K562 (cell line): Measurements from ENCODE around the gene PGPEP1. TPM values are rescaled to one million over a fixed set of nuclear protein-coding genes. Genes with fewer than 3 reads are reported as not detected.

Experiments used
- ARID2 ChIP-seq: fragments of 450-650 bp; IDR thresholded peaks from 2 replicates; pipeline ENCODE4 v1.6.1; 2017; ENCODE audit warnings: antibody characterized with exemption, mild to moderate bottlenecking
- HINFP ChIP-seq: fragments of 450-650 bp; conservative IDR thresholded peaks from 2 replicates; pipeline ENCODE4 v1.6.1; 2016; ENCODE audit warnings: missing genetic modification characterization, low read depth, mild to moderate bottlenecking, control low read depth, missing compliant biosample characterization
- TAF15 ChIP-seq: fragments of 200-400 bp; formaldehyde crosslinking; IDR thresholded peaks from 2 replicates; pipeline ENCODE4 v1.6.1; 2017; ENCODE audit warnings: mild to moderate bottlenecking, low read depth, low read length, moderate library complexity
- WHSC1 ChIP-seq: IDR thresholded peaks from one replicate; pipeline ENCODE4 v1.6.1; 2012; ENCODE audit warnings: low read length, control low read depth, inconsistent platforms
- polyA plus RNA-seq, 8 experiments: library from polyadenylated mRNA; depleted of rRNA in 4 of 8; stranded (reverse) in 5 of 8; unstranded in 3 of 8; fragments of >200 nt; fragmentation: Nextera tagmentation in 2 of 8; fragmentation: Illumina TruSeq in 1 of 8; extraction: Ambion mirVana in 2 of 8; extraction: Trizol in 1 of 8; gene quantifications; 2 replicates each; pipeline versions ENCODE4 v1.2.1 to v1.2.3, GENCODE V29; 2011 to 2014; ENCODE audit warnings: inconsistent platforms in 1 of 8, missing spikeins in 1 of 8
- total RNA-seq, 7 experiments: library from RNA; depleted of rRNA in 6 of 7; stranded (reverse); fragments of >200 nt in 6 of 7; fragmentation: Illumina TruSeq in 2 of 7; extraction: Trizol in 2 of 7; gene quantifications; 2 replicates each; pipeline versions ENCODE4 v1.2.1 to v1.2.3, GENCODE V29; 2011 to 2021; ENCODE audit warnings: low replicate concordance in 1 of 7
- TF ChIP-seq, protein P1 (sequence below), 2 experiments: fragments of 450-650 bp in 1 of 2; sonication (generic) in 1 of 2; formaldehyde crosslinking in 1 of 2; IDR thresholded peaks; 2 replicates each; pipeline versions ENCODE4 v1.7.1 to v1.9.0; 2016 to 2022; ENCODE audit warnings: inconsistent platforms in 1 of 2, mild to moderate bottlenecking in 1 of 2, missing genetic modification reagents in 1 of 2
- TF ChIP-seq, protein P2 (sequence below): fragments of 250-450 bp; sonication (Bioruptor Pico); IDR thresholded peaks from 2 replicates; pipeline ENCODE4 v1.8.0; 2022; ENCODE audit warnings: moderate library complexity, mild to moderate bottlenecking, inconsistent platforms
- TF ChIP-seq, protein P3 (sequence below), 2 experiments: fragments of 450-650 bp; IDR thresholded peaks; 2 replicates each; pipeline ENCODE4 v1.6.1; 2018; ENCODE audit warnings: mild to moderate bottlenecking in 2 of 2, low read depth in 1 of 2; ENCODE audit not compliant: partially characterized antibody in 2 of 2

Gene PGPEP1
- total and polyA plus RNA-seq, 9 of the 15 experiments (the other 6 are each of a cell fraction or from before 2014, with no cell fraction given), result 10.0 to 69.6 (median 33.5) TPM

DNA sequence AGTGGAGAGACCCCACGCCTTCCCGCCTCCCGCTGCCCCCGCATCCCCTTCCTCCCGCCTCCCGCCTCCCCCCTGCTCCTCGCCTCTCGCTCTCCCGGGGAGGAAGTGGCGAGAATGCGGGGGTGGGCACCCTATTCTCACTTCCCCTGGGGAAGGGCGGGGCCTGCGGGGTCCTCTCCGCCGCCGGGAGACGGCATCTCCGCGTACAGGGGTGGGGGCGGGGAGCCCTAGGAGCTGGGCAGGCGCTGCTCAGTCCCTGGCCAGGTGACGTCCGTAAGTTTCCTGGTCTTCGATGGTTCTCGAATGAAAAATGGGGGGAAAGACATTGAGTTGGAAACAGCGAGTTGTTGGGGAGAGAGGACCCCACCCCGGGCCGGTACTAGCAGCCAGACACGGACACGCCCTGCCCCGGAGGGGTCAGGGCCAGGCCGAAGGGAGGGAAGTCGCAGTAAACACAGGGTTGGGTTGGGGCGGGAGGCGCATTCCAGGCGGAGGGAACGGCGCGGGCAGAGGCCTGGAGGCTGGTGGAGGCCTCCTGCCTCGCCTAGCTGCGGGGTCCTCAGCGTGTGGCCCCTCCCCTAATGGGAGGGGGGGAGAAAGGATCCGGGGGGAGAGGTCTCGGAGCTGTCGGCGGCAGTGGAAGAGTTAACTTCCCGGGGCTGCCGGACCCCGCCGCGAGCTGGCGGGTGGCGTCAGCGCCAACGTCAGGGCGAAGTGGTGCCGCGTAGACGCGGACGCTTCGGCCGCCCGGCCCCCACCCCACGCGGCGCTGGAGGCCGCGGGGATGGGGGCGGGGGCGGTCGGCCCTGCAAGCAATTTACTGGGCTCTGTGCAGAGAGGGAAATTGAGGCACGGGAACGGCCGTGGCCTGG lies 48.6 kb upstream of the PGPEP1 start (continued):
- TF ChIP-seq, protein P1, sequence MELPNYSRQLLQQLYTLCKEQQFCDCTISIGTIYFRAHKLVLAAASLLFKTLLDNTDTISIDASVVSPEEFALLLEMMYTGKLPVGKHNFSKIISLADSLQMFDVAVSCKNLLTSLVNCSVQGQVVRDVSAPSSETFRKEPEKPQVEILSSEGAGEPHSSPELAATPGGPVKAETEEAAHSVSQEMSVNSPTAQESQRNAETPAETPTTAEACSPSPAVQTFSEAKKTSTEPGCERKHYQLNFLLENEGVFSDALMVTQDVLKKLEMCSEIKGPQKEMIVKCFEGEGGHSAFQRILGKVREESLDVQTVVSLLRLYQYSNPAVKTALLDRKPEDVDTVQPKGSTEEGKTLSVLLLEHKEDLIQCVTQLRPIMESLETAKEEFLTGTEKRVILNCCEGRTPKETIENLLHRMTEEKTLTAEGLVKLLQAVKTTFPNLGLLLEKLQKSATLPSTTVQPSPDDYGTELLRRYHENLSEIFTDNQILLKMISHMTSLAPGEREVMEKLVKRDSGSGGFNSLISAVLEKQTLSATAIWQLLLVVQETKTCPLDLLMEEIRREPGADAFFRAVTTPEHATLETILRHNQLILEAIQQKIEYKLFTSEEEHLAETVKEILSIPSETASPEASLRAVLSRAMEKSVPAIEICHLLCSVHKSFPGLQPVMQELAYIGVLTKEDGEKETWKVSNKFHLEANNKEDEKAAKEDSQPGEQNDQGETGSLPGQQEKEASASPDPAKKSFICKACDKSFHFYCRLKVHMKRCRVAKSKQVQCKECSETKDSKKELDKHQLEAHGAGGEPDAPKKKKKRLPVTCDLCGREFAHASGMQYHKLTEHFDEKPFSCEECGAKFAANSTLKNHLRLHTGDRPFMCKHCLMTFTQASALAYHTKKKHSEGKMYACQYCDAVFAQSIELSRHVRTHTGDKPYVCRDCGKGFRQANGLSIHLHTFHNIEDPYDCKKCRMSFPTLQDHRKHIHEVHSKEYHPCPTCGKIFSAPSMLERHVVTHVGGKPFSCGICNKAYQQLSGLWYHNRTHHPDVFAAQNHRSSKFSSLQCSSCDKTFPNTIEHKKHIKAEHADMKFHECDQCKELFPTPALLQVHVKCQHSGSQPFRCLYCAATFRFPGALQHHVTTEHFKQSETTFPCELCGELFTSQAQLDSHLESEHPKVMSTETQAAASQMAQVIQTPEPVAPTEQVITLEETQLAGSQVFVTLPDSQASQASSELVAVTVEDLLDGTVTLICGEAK (IDR thresholded peaks at IDR 0.05), result peak; percentile 81
- TF ChIP-seq, protein P1 (CRISPR knock-in tag; IDR thresholded peaks at IDR 0.05), result no peak
- TF ChIP-seq HINFP (tag) (no peak), TAF15 (no peak), ARID2 (no peak), WHSC1 (no peak)
- TF ChIP-seq, protein P2, sequence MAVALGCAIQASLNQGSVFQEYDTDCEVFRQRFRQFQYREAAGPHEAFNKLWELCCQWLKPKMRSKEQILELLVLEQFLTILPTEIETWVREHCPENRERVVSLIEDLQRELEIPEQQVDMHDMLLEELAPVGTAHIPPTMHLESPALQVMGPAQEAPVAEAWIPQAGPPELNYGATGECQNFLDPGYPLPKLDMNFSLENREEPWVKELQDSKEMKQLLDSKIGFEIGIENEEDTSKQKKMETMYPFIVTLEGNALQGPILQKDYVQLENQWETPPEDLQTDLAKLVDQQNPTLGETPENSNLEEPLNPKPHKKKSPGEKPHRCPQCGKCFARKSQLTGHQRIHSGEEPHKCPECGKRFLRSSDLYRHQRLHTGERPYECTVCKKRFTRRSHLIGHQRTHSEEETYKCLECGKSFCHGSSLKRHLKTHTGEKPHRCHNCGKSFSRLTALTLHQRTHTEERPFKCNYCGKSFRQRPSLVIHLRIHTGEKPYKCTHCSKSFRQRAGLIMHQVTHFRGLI (CRISPR knock-in tag), result no peak
- TF ChIP-seq, protein P3, sequence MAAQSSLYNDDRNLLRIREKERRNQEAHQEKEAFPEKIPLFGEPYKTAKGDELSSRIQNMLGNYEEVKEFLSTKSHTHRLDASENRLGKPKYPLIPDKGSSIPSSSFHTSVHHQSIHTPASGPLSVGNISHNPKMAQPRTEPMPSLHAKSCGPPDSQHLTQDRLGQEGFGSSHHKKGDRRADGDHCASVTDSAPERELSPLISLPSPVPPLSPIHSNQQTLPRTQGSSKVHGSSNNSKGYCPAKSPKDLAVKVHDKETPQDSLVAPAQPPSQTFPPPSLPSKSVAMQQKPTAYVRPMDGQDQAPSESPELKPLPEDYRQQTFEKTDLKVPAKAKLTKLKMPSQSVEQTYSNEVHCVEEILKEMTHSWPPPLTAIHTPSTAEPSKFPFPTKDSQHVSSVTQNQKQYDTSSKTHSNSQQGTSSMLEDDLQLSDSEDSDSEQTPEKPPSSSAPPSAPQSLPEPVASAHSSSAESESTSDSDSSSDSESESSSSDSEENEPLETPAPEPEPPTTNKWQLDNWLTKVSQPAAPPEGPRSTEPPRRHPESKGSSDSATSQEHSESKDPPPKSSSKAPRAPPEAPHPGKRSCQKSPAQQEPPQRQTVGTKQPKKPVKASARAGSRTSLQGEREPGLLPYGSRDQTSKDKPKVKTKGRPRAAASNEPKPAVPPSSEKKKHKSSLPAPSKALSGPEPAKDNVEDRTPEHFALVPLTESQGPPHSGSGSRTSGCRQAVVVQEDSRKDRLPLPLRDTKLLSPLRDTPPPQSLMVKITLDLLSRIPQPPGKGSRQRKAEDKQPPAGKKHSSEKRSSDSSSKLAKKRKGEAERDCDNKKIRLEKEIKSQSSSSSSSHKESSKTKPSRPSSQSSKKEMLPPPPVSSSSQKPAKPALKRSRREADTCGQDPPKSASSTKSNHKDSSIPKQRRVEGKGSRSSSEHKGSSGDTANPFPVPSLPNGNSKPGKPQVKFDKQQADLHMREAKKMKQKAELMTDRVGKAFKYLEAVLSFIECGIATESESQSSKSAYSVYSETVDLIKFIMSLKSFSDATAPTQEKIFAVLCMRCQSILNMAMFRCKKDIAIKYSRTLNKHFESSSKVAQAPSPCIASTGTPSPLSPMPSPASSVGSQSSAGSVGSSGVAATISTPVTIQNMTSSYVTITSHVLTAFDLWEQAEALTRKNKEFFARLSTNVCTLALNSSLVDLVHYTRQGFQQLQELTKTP (IDR thresholded peaks at IDR 0.05; ENCODE audit: low read depth in 1 of 2, partially characterized antibody in 2 of 2), result peak; percentile 46 to 74
